ENCODE measurements around the gene CDHR5. TPM values are rescaled to one million over a fixed set of nuclear protein-coding genes. Genes with fewer than 3 reads are reported as not detected.
A peak's percentile ranks its signal among the peaks of the same experiment; 100 is the strongest.
"Not testable (repeated sequence)": the region's sequence is repeated elsewhere in the genome, so short reads cannot be mapped to it uniquely, and the experiment has no call there.

CDHR5 gene
- total and polyA plus RNA-seq, 7 experiments from 2014 or later = not detected

DNA sequence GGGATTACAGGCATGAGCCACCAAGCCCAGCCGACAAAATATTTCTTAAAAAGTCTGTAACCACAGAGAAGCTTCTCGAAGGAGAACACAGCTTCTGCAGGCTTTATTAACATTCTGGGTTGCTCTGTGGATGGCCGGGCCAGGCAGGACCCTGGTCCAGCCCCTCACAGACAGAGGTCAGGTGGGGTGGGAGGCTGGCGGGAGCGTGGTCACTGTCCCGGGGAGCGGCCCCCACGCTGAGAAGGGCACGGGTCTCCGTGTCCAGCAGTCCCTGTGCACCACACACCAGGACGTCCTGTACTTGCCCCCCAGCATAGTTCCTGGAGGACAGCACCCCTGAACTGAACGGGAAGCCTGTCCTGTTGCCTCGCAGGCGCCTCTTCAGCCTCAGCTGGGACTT, 31.7 kb upstream of the CDHR5 start:
- Mint-ChIP-seq H3K27ac (no peak overlapping the region), H3K4me1 (peaks cover 0 to 1% (median 0%) of the 10 kb centered on the region in 7 donors), H3K9me3 (no peaks in the 10 kb centered on the region), H3K4me3 (no peak overlapping the region), H3K36me3 (peaks cover 0 to 30% (median 5%) of the 10 kb centered on the region in 5 donors), H3K27me3 (no peaks in the 10 kb centered on the region)
- Histone ChIP-seq H3K36me3 (ENCODE audit: control insufficient read depth in 2 of 3, insufficient read depth in 3 of 3, low read length in 3 of 3) (peaks cover 0 to 59% (median 4%) of the 10 kb centered on the region in 3 experiments), H3K4me3 (ENCODE audit: low read length) (no peak overlapping the region), H3K4me1 (ENCODE audit: control insufficient read depth in 2 of 2, insufficient read depth in 2 of 2, low read length in 2 of 2) (no peaks in the 10 kb centered on the region), H3K27me3 (ENCODE audit: control insufficient read depth in 2 of 2, insufficient read depth in 2 of 2, low read length in 2 of 2) (no peaks in the 10 kb centered on the region), H3K9me3 (ENCODE audit: control insufficient read depth in 2 of 3, low read length in 3 of 3) (no peaks in the 10 kb centered on the region), H3K27ac (ENCODE audit: low read depth, low read length) (no peak overlapping the region)
- CTCF ChIA-PET = interaction anchor here (1.0 kb wide), 1 partner anchor 110 kb away, joined by 4 read pairs; no protein-coding TSS in a partner anchor
- POLR2A ChIA-PET = no interaction called here
- DNase-seq = no peak
- intact Hi-C loops (cut with micrococcal nuclease) = no loop called here
- ATAC-seq = no peak

DNA sequence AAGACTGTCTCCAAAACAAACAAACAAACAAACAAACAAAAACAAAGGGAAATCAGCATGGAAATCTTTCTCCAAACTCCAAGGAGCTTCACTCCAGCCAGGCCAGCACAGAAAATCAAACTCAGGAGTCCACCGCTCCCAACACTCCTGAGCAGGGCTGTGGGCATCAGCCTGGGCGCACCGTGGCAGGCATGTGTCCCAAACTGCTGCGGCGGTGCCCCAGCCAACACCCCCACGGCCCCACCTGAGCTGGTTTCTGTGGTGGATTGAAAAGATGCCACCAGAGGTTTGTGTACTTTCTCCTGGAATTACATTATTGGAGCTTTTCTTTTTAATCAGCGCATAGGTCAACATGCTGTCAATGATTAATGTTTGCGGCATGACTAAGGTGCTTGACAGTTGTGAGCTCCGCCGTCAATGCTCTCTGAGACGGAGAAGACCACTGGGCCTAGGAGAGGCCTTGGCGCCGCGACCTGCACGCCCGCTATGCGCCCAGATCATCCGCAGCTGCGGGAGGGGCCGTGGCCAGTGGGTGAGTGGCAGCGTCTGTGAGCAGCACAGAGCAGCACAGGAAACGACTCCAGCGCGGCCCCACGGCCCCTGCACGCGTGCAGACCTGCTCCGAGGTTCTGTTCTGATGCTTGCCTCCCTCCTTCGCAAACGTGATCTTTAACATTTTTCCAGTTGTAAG, 30.4 kb upstream of the CDHR5 start:
- DNase-seq (no peak), ATAC-seq (no peak)
- no peaks in the 10 kb centered on the region for H3K27me3 Mint-ChIP-seq
- CTCF ChIA-PET = interaction anchor here (1.0 to 1.1 kb wide), 3 partner anchors 49 to 111 kb away, joined by 3 to 4 read pairs (median 4); no protein-coding TSS in a partner anchor
- H3K4me3 ChIP-seq (ENCODE audit: low read length) = no peak overlapping the region
- H3K36me3 ChIP-seq (ENCODE audit: control insufficient read depth in 2 of 3, insufficient read depth in 3 of 3, low read length in 3 of 3) = peaks cover 0 to 49% (median 4%) of the 10 kb centered on the region in 3 experiments
- H3K9me3 Mint-ChIP-seq = no peaks in the 10 kb centered on the region
- peaks cover 0 to 32% (median 8%) of the 10 kb centered on the region in 5 donors for H3K36me3 Mint-ChIP-seq
- peaks cover 0 to 1% (median 0%) of the 10 kb centered on the region in 7 donors for H3K4me1 Mint-ChIP-seq
- no peak overlapping the region for H3K27ac ChIP-seq (ENCODE audit: low read depth, low read length)
- H3K4me3 Mint-ChIP-seq = no peak overlapping the region
- POLR2A ChIA-PET = no interaction called here
- H3K27ac Mint-ChIP-seq = peak overlapping the region in 2 of 9 donors; percentile 17 to 76
- intact Hi-C loops (cut with micrococcal nuclease) = no loop called here
- no peaks in the 10 kb centered on the region for H3K27me3 ChIP-seq (ENCODE audit: control insufficient read depth in 2 of 2, insufficient read depth in 2 of 2, low read length in 2 of 2)
- no peaks in the 10 kb centered on the region for H3K4me1 ChIP-seq (ENCODE audit: control insufficient read depth in 2 of 2, insufficient read depth in 2 of 2, low read length in 2 of 2)
- no peaks in the 10 kb centered on the region for H3K9me3 ChIP-seq (ENCODE audit: control insufficient read depth in 2 of 3, low read length in 3 of 3)

DNA sequence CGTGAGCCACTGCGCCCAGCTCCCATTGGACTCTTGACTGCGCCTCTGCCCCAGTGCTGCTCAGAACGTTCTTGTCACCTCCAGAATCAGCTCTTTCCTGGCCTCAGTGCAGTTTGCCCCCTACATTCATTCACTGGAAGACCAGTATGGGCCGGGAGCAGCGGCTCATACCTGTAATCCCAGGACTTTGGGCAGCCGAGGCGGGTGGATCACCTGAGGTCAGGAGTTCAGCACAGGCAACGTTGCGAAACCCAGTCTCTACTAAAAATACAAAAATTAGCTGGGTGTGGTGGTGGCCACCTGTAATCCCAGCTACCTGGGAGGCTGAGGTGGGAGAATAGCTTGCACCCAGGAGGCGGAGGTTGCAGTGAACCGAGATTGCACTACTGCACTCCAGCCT, 29.7 kb upstream of the CDHR5 start:
- POLR2A ChIA-PET = not testable (repeated sequence)
- peaks cover 0 to 28% (median 6%) of the 10 kb centered on the region in 5 donors for H3K36me3 Mint-ChIP-seq
- peaks cover 0 to 41% (median 4%) of the 10 kb centered on the region in 3 experiments for H3K36me3 ChIP-seq (ENCODE audit: control insufficient read depth in 2 of 3, insufficient read depth in 3 of 3, low read length in 3 of 3)

DNA sequence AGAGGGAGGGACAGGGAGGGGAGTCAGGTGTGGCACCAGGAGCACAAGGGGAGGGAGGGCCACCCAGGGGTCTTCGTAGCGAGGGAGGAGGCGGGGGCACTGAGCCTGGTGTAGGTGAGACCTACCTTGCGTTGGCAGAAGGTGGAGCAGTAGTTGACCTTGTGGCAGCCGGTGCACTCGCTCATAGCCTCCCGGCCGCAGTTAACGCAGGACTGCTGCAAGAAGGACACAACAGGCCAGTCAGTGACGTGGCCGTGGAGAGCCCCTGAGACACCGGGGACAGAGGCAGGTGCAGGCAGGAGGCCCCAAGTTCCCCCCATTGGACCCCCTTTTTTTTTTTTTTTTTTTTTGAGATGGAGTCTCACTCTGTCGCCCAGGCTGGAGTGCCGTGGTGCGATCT, 29.1 kb upstream of the CDHR5 start:
- H3K36me3 Mint-ChIP-seq = peaks cover 0 to 28% (median 8%) of the 10 kb centered on the region in 5 donors
- no peak overlapping the region for H3K27ac Mint-ChIP-seq
- DNase-seq (no peak), ATAC-seq (no peak)
- Histone ChIP-seq H3K27ac (ENCODE audit: low read depth, low read length) (no peak overlapping the region), H3K9me3 (ENCODE audit: control insufficient read depth in 2 of 3, low read length in 3 of 3) (no peaks in the 10 kb centered on the region), H3K4me1 (ENCODE audit: control insufficient read depth in 2 of 2, insufficient read depth in 2 of 2, low read length in 2 of 2) (no peaks in the 10 kb centered on the region), H3K4me3 (ENCODE audit: low read length) (no peak overlapping the region), H3K27me3 (ENCODE audit: control insufficient read depth in 2 of 2, insufficient read depth in 2 of 2, low read length in 2 of 2) (no peaks in the 10 kb centered on the region), H3K36me3 (ENCODE audit: control insufficient read depth in 2 of 3, insufficient read depth in 3 of 3, low read length in 3 of 3) (peaks cover 0 to 35% (median 4%) of the 10 kb centered on the region in 3 experiments)
- ChIA-PET POLR2A (no interaction called here), CTCF (no interaction called here)
- H3K27me3 Mint-ChIP-seq = no peaks in the 10 kb centered on the region
- H3K4me1 Mint-ChIP-seq = peaks cover 0 to 3% (median 0%) of the 10 kb centered on the region in 7 donors
- no peak overlapping the region for H3K4me3 Mint-ChIP-seq
- no peaks in the 10 kb centered on the region for H3K9me3 Mint-ChIP-seq
- intact Hi-C loops (cut with micrococcal nuclease) = no loop called here

More for the DNA sequence above, 29.7 kb upstream of the CDHR5 start:
- H3K27me3 Mint-ChIP-seq; H3K9me3 Mint-ChIP-seq; H3K4me1 Mint-ChIP-seq; ATAC-seq; H3K27ac Mint-ChIP-seq; H3K9me3 ChIP-seq (ENCODE audit: control insufficient read depth in 2 of 3, low read length in 3 of 3); H3K4me3 Mint-ChIP-seq; DNase-seq; intact Hi-C loops (cut with micrococcal nuclease); H3K27me3 ChIP-seq (ENCODE audit: control insufficient read depth in 2 of 2, insufficient read depth in 2 of 2, low read length in 2 of 2); H3K4me1 ChIP-seq (ENCODE audit: control insufficient read depth in 2 of 2, insufficient read depth in 2 of 2, low read length in 2 of 2); H3K27ac ChIP-seq (ENCODE audit: low read depth, low read length); H3K4me3 ChIP-seq (ENCODE audit: low read length): not testable (repeated sequence)
- CTCF ChIA-PET = interaction anchor here (1.1 kb wide), 1 partner anchor 50 kb away, joined by 4 read pairs; no protein-coding TSS in a partner anchor

DNA sequence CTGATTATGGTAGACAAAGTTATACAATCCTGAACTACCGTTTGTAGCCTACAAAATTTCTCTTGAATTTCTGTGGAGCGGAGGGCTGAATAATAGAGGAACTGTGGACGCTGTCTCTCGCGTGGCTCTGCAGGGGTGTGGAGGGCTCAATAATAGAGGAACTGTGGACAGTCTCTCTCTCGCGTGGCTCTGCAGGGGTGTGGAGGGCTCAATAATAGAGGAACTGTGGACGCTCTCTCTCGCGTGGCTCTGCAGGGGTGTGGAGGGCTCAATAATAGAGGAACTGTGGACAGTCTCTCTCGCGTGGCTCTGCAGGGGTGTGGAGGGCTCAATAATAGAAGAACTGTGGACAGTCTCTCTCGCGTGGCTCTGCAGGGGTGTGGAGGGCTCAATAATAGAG, 28.4 kb upstream of the CDHR5 start:
- H3K9me3 Mint-ChIP-seq; H3K4me1 ChIP-seq (ENCODE audit: control insufficient read depth in 2 of 2, insufficient read depth in 2 of 2, low read length in 2 of 2); DNase-seq; POLR2A ChIA-PET; H3K9me3 ChIP-seq (ENCODE audit: control insufficient read depth in 2 of 3, low read length in 3 of 3); H3K4me1 Mint-ChIP-seq; H3K27me3 Mint-ChIP-seq; H3K27me3 ChIP-seq (ENCODE audit: control insufficient read depth in 2 of 2, insufficient read depth in 2 of 2, low read length in 2 of 2); H3K4me3 ChIP-seq (ENCODE audit: low read length); intact Hi-C loops (cut with micrococcal nuclease); CTCF ChIA-PET; H3K27ac ChIP-seq (ENCODE audit: low read depth, low read length); H3K4me3 Mint-ChIP-seq; ATAC-seq: not testable (repeated sequence)
- peaks cover 0 to 24% (median 8%) of the 10 kb centered on the region in 5 donors for H3K36me3 Mint-ChIP-seq
- peaks cover 0 to 29% (median 4%) of the 10 kb centered on the region in 3 experiments for H3K36me3 ChIP-seq (ENCODE audit: control insufficient read depth in 2 of 3, insufficient read depth in 3 of 3, low read length in 3 of 3)
- H3K27ac Mint-ChIP-seq = peak overlapping the region in 1 of 9 donors; percentile 13

DNA sequence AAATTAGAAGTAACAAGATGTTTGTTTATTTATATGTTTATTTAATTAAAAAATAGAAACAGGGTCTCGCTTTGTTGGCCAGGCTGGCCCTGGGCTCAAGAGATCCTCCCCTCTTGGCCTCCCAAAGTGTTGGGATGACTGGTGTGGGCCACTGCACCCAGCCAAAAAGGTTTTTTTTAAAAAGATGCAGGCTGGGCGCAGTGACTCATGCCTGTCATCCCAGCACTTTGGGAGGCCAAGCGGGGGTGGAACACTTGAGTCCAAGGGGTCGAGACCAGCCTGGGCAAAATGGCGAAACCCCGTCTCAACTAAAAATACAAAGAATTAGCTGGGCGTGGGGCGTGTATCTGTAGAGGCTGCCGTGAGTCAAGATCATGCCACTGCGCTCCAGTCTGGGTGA, 25.7 kb upstream of the CDHR5 start:
- ATAC-seq (no peak), DNase-seq (no peak)
- H3K27me3 Mint-ChIP-seq = no peaks in the 10 kb centered on the region
- H3K4me3 ChIP-seq (ENCODE audit: low read length) = no peak overlapping the region
- H3K9me3 Mint-ChIP-seq = no peaks in the 10 kb centered on the region
- ChIA-PET CTCF (no interaction called here), POLR2A (no interaction called here)
- H3K27ac ChIP-seq (ENCODE audit: low read depth, low read length) = no peak overlapping the region
- peaks cover 0 to 20% (median 9%) of the 10 kb centered on the region in 5 donors for H3K36me3 Mint-ChIP-seq
- no peak overlapping the region for H3K4me3 Mint-ChIP-seq
- no peaks in the 10 kb centered on the region for H3K27me3 ChIP-seq (ENCODE audit: control insufficient read depth in 2 of 2, insufficient read depth in 2 of 2, low read length in 2 of 2)
- intact Hi-C loops (cut with micrococcal nuclease) = no loop called here
- H3K4me1 Mint-ChIP-seq = peaks cover 0 to 4% (median 0%) of the 10 kb centered on the region in 7 donors
- no peaks in the 10 kb centered on the region for H3K4me1 ChIP-seq (ENCODE audit: control insufficient read depth in 2 of 2, insufficient read depth in 2 of 2, low read length in 2 of 2)
- H3K27ac Mint-ChIP-seq = no peak overlapping the region
- H3K36me3 ChIP-seq (ENCODE audit: control insufficient read depth in 2 of 3, insufficient read depth in 3 of 3, low read length in 3 of 3) = peaks cover 0 to 23% (median 4%) of the 10 kb centered on the region in 3 experiments
- H3K9me3 ChIP-seq (ENCODE audit: control insufficient read depth in 2 of 3, low read length in 3 of 3) = no peaks in the 10 kb centered on the region
